Nucleus accumbens (tissue), 56 donors: ENCODE results near the gene C17orf75.

Source experiments
- DNase-seq, 56 donors: peaks; one replicate each; lab custom pipeline; 2025; lab: John Stamatoyannopoulos, UW

The C17orf75 gene

DNA sequence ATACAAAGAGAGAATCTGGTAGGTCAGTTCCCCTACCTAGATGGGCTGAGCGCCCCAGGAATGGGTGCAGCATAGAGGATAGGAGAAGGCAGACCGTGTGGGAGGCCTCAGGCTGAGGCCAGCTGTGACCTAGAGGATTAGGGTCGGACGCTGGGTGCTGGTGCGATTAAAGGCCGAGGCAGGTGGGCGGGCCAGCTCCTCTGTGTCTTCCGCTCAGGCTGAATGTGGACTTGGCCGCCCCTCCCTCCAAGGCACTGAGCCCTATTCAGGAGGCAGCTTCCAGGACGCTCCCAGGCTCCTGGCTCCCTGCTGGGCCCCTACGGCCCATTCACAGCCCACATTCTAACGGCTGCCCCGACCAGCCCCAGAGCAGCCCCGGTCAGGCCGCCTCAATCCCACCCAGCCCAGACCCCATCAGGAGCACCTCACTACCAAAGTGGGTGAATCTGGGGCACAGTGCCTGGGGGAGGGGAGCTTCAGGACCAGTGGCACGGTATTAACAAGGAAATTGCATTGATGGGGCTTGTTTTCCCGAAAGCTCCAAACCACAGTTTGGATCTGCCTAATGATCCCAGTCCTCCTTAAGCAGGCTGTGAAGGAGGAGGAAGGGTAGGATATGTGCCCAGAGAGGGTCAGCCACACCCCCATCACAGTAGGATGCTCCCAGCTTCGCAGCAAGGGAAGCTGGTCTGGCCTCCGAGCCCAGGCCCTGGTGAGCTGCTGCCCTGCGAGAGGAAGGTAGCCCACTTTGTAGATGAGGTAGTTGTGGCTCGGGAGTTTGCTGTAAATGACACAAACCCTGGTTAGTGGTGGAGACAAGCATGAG, 61.9 kb downstream of the C17orf75 start:
- no peak for DNase-seq

DNA sequence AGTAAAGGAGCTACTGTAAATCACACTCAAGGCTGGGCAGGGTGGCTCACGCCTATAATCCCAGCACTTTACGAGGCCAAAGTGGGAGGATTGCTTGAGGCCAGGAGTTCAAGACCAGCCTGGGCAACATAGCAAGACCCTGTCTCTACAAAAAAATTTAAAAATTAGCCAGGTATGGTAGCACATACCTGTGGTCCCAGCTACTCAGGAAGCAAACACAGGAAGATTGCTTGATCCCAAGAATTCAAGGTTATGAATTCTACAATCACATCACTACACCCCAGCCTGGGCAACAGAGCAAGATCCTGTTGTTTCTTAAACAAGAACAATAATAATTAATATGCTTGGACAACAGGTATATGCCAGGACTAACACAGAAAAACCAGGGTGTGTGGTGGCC, 63.2 kb downstream of the C17orf75 start:
- DNase-seq = no peak
